Stomach (tissue), 9 donors: ENCODE data around the gene GRB14. TPM values are rescaled to one million over a fixed set of nuclear protein-coding genes. Genes with fewer than 3 reads are reported as not detected.

Source experiments
- DNase-seq, 2 donors: peaks; one replicate each; pipeline versions ENCODE4 v3.0.0 to v3.0.0-alpha.2; 2013 to 2019
- H3K27ac ChIP-seq, 5 donors: fragments of 200-600 bp in 4 of 5; sonication (generic) in 4 of 5; one replicate each; pipeline ENCODE4 v1.5.1; 2013 to 2019; ENCODE audit warnings: mild to moderate bottlenecking in 1 of 5, moderate library complexity in 1 of 5
- H3K27me3 ChIP-seq, 3 donors: fragments of 200-600 bp; sonication (generic); one replicate each; pipeline ENCODE4 v1.5.1; 2017 to 2019; ENCODE audit warnings: mixed run types in 1 of 3
- H3K36me3 ChIP-seq, 4 donors: fragments of 200-600 bp; sonication (generic); 1 replicate in 3 of 4; 2 replicates in 1 of 4; pipeline ENCODE4 v1.5.1; 2016 to 2019
- H3K4me1 ChIP-seq, 4 donors: fragments of 200-600 bp; sonication (generic); one replicate each; pipeline ENCODE4 v1.5.1; 2016 to 2019
- H3K4me3 ChIP-seq, 4 donors: fragments of 200-600 bp; sonication (generic) in 3 of 4; one replicate each; pipeline ENCODE4 v1.5.1; 2016 to 2019; ENCODE audit warnings: mild to moderate bottlenecking in 1 of 4
- H3K9me3 ChIP-seq, 4 donors: fragments of 200-600 bp; sonication (generic); one replicate each; pipeline ENCODE4 v1.5.1; 2016 to 2019
- EP300 ChIP-seq: sonication (generic); formaldehyde crosslinking; IDR thresholded peaks from one replicate; pipeline ENCODE4 v1.6.1; 2017; ENCODE audit warnings: antibody characterized with exemption
- POLR2A ChIP-seq, 4 donors: fragments of 450-650 bp; IDR thresholded peaks; one replicate each; pipeline ENCODE4 v1.6.1; 2016; ENCODE audit warnings: antibody characterized with exemption in 4 of 4, control low read depth in 2 of 4, mild to moderate bottlenecking in 1 of 4, moderate library complexity in 1 of 4
- POLR2AphosphoS5 ChIP-seq, 3 donors: sonication (generic); formaldehyde crosslinking; IDR thresholded peaks; one replicate each; pipeline ENCODE4 v1.6.1; 2016; ENCODE audit warnings: antibody characterized with exemption in 3 of 3
- WGBS, 5 donors: extraction: QIAGEN DNeasy Blood & Tissue Kit in 3 of 5; methylation state at CpG; one replicate each; pipeline versions ENCODE4 v1.1.5 to v1.1.7; 2013 to 2018; 5-methylcytosine and 5-hydroxymethylcytosine counted together
- intact Hi-C: fragments of 100-400 bp; cut with DNase I; formaldehyde crosslinking; loops from one replicate; pipeline ENCODE4 v1.15.1; 2023; ENCODE audit warnings: low total_unique reads
- polyA plus RNA-seq, 3 donors: library from polyadenylated mRNA; stranded (reverse); fragments of 200-250 nt; gene quantifications; one replicate each; pipeline ENCODE4 v1.2.3, GENCODE V29; 2013
- total RNA-seq, 5 donors: library from RNA; depleted of rRNA; stranded (reverse); fragments of >200 nt; gene quantifications; one replicate each; pipeline versions ENCODE4 v1.1.0 to v1.2.3, GENCODE V29; 2014 to 2016
- TF ChIP-seq, protein P1 (sequence below), 7 experiments: fragments of 450-650 bp in 4 of 7; fragments of 200-600 bp in 3 of 7; sonication (generic) in 3 of 7; IDR thresholded peaks; one replicate each; pipeline ENCODE4 v1.5.1; 2016 to 2019; ENCODE audit warnings: antibody characterized with exemption in 7 of 7, control low read depth in 2 of 7, mild to moderate bottlenecking in 1 of 7
- donor health status: healthy with polysubstance abuse.
- donor health status: Bipolar disorder and iron deficiency.
- donor health status: healthy.

GRB14 gene
- total and polyA plus RNA-seq, 8 donors = 0.62 to 32.7 (median 3.3) TPM; not detected in 2

DNA sequence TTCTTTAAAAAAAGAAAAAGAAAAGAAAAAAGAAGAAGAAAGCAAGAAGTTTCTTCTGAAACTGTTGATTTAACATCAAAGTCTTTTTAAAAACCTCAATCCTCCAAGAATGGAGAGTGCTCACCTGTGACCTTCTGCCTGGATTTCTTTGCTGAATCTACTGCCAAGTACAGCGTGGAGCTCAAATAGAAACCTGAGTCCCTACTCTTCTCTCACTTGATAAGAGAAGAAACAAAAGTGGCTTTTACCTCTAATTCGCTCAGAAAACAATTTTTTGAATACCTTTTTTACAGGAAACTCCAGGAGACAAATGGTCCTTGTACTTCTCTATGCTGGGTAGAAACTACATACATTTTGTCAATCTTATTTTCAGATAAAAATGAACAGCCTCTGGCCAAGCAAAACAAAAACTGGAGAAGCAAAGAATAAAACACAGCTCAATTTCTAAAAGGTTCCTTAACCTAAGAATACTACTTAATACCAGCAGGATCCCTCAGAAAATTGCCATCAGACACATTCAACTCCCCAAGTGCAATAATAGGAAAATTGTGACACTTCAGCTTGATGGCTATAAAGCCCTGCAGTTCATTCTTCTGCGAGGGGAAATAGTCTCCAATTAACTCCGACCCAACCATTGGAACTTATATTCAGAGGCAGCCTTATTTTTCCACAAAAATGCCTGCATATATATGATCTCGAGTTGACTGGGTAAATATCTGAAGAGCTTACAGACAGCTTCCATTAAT lies 85.8 kb downstream of the GRB14 start:
- H3K27ac ChIP-seq = no peak overlapping the region
- intact Hi-C loops = no loop called here
- DNase-seq = peak in 1 of 2 donors; percentile 48
- 26 to 51% (median 36%) methylated on average over 5 of the region's 5 CpGs for WGBS, 5 donors
- no peak for TF ChIP-seq POLR2AphosphoS5 (IDR thresholded peaks at IDR 0.05)
- no peak for TF ChIP-seq EP300
- TF ChIP-seq POLR2A (IDR thresholded peaks at IDR 0.05) = no peak
- TF ChIP-seq, protein P1, sequence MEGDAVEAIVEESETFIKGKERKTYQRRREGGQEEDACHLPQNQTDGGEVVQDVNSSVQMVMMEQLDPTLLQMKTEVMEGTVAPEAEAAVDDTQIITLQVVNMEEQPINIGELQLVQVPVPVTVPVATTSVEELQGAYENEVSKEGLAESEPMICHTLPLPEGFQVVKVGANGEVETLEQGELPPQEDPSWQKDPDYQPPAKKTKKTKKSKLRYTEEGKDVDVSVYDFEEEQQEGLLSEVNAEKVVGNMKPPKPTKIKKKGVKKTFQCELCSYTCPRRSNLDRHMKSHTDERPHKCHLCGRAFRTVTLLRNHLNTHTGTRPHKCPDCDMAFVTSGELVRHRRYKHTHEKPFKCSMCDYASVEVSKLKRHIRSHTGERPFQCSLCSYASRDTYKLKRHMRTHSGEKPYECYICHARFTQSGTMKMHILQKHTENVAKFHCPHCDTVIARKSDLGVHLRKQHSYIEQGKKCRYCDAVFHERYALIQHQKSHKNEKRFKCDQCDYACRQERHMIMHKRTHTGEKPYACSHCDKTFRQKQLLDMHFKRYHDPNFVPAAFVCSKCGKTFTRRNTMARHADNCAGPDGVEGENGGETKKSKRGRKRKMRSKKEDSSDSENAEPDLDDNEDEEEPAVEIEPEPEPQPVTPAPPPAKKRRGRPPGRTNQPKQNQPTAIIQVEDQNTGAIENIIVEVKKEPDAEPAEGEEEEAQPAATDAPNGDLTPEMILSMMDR (IDR thresholded peaks at IDR 0.05) = no peak
- H3K9me3 ChIP-seq = no peaks in the 10 kb centered on the region
- no peaks in the 10 kb centered on the region for H3K27me3 ChIP-seq
- no peak overlapping the region for H3K4me3 ChIP-seq
- no peaks in the 10 kb centered on the region for H3K36me3 ChIP-seq
- H3K4me1 ChIP-seq = peaks cover 0 to 6% (median 0%) of the 10 kb centered on the region in 4 donors

DNA sequence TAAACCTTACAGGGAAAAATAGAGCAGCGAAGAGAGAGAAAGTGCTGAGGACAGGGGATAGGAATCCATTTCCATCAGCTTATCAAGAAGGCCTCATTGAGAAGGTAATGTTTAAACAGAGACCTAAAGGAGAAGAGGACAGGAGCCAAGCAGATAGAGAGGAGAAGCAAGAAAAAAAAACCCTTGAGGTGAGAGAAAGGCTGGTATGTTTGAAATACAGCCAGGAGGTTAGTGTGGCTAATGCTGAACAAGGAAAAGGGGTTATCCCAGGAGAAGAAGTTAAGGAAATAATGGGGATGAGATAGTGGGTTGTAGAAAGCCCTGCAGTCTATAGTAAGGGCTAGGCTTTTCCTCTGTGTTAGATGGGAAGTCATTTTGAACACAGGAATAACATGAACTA lies 90.8 kb downstream of the GRB14 start:
- H3K27me3 ChIP-seq = no peaks in the 10 kb centered on the region
- H3K4me3 ChIP-seq = no peak overlapping the region
- no peak overlapping the region for H3K27ac ChIP-seq
- H3K36me3 ChIP-seq = no peaks in the 10 kb centered on the region
- TF ChIP-seq EP300 (no peak), POLR2AphosphoS5 (IDR thresholded peaks at IDR 0.05) (no peak), POLR2A (IDR thresholded peaks at IDR 0.05) (no peak)
- TF ChIP-seq, protein P1 (IDR thresholded peaks at IDR 0.05) = no peak
- intact Hi-C loops = no loop called here
- DNase-seq = no peak
- H3K4me1 ChIP-seq = peaks cover 0 to 3% (median 0%) of the 10 kb centered on the region in 4 donors
- 82 to 92% (median 83%) methylated on average over 1 of the region's 1 CpG for WGBS, 5 donors
- H3K9me3 ChIP-seq = no peaks in the 10 kb centered on the region

DNA sequence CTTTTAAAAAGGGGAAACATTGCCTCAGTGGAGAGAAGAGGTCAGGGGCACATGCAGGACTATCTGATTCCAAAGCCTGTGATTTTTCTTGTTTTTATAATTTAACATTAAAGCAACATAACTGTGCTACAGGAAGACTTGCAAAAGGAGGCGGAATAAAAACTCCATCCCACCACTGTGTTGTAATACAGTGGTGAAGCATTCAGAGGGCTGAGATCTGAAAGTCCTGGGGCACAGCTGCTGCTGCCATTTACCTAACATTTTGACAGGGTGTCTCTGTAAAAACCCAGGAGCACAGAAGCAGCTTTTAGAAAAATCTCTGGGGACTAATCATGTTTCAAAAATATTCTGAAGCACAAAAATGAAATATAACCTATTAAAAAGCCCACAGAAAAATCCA lies 97.6 kb downstream of the GRB14 start:
- no peak for TF ChIP-seq EP300
- TF ChIP-seq, protein P1 (IDR thresholded peaks at IDR 0.05) = no peak
- no peak for TF ChIP-seq POLR2A (IDR thresholded peaks at IDR 0.05)
- TF ChIP-seq POLR2AphosphoS5 (IDR thresholded peaks at IDR 0.05) = no peak
- intact Hi-C loops = no loop called here
- Histone ChIP-seq H3K9me3 (peaks cover 0 to 9% (median 0%) of the 10 kb centered on the region in 4 donors), H3K4me1 (no peaks in the 10 kb centered on the region), H3K27me3 (no peaks in the 10 kb centered on the region), H3K27ac (no peak overlapping the region), H3K4me3 (no peak overlapping the region), H3K36me3 (peaks cover 0 to 14% (median 0%) of the 10 kb centered on the region in 4 donors)
- no peak for DNase-seq
- 76 to 89% (median 79%) methylated on average over 1 of the region's 1 CpG for WGBS, 5 donors

DNA sequence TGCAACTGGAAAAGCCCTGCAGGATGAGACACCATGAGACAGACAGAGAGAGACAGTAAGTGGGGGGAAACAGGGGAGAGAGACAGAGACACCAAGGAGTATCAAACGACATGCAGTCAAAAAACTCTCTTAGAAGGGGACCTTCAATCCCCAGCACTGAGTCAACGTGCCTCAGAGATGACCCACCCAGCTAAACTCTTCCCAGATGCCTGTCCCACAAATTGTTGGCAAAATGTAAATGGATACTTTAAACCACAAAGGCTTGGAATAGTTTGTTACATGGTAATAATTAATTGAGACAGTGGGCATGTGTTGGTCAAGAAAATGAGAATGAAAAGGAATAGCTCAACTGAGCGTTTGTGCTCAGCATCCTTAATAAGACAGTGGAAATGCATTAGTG lies 98.3 kb downstream of the GRB14 start:
- H3K9me3 ChIP-seq = peaks cover 0 to 9% (median 0%) of the 10 kb centered on the region in 4 donors
- WGBS, 5 donors = 70 to 83% (median 75%) methylated on average over 3 of the region's 3 CpGs
- TF ChIP-seq, protein P1 (IDR thresholded peaks at IDR 0.05) = no peak
- TF ChIP-seq EP300 (no peak), POLR2AphosphoS5 (IDR thresholded peaks at IDR 0.05) (no peak), POLR2A (IDR thresholded peaks at IDR 0.05) (no peak)
- no peaks in the 10 kb centered on the region for H3K27me3 ChIP-seq
- H3K27ac ChIP-seq = no peak overlapping the region
- intact Hi-C loops = no loop called here
- peaks cover 0 to 14% (median 0%) of the 10 kb centered on the region in 4 donors for H3K36me3 ChIP-seq
- no peak for DNase-seq
- no peaks in the 10 kb centered on the region for H3K4me1 ChIP-seq
- no peak overlapping the region for H3K4me3 ChIP-seq
